Uterus (tissue), 4 donors: Measurements from ENCODE around the gene PIK3C3. TPM values are rescaled to one million over a fixed set of nuclear protein-coding genes. Genes with fewer than 3 reads are reported as not detected.
A peak's percentile ranks its signal among the peaks of the same experiment; 100 is the strongest.

Experiments used
- DNase-seq, 2 donors: peaks; one replicate each; pipeline ENCODE4 v3.0.0-alpha.2; 2019 to 2020
- H3K27ac ChIP-seq, 2 donors: fragments of 200-600 bp; sonication (generic); 1 replicate in 1 of 2; 2 replicates in 1 of 2; pipeline ENCODE4 v1.5.1; 2016 to 2018
- H3K27me3 ChIP-seq, 2 donors: fragments of 200-600 bp; sonication (generic); one replicate each; pipeline ENCODE4 v1.5.1; 2018 to 2019; ENCODE audit warnings: control low read depth in 1 of 2
- H3K36me3 ChIP-seq, 2 donors: fragments of 200-600 bp; sonication (generic); one replicate each; pipeline ENCODE4 v1.5.1; 2019; ENCODE audit warnings: control low read depth in 1 of 2
- H3K4me1 ChIP-seq, 2 donors: fragments of 200-600 bp; sonication (generic); one replicate each; pipeline ENCODE4 v1.5.1; 2018 to 2019; ENCODE audit warnings: control low read depth in 1 of 2
- H3K4me3 ChIP-seq, 2 donors: fragments of 200-600 bp; sonication (generic); 1 replicate in 1 of 2; 2 replicates in 1 of 2; pipeline ENCODE4 v1.5.1; 2018 to 2019; ENCODE audit warnings: mild to moderate bottlenecking in 1 of 2
- H3K9me3 ChIP-seq, 2 donors: fragments of 200-600 bp; sonication (generic); one replicate each; pipeline ENCODE4 v1.5.1; 2019; ENCODE audit warnings: control low read depth in 1 of 2
- POLR2A ChIP-seq, 2 donors: fragments of 450-650 bp; IDR thresholded peaks; one replicate each; pipeline ENCODE4 v1.6.1; 2016; ENCODE audit warnings: antibody characterized with exemption in 2 of 2, mild to moderate bottlenecking in 1 of 2, moderate library complexity in 1 of 2
- intact Hi-C: fragments of 100-400 bp; cut with DNase I; formaldehyde crosslinking; loops from one replicate; pipeline ENCODE4 v1.15.1; 2023; ENCODE audit warnings: low total_unique reads
- total RNA-seq, 4 donors: library from RNA; depleted of rRNA in 3 of 4; stranded (reverse); fragments of >200 nt in 3 of 4; gene quantifications; one replicate each; pipeline versions ENCODE4 v1.1.0 to v1.2.4, GENCODE V29; 2014 to 2023
- TF ChIP-seq, protein P1 (sequence below), 4 experiments: fragments of 200-600 bp in 2 of 4; fragments of 450-650 bp in 2 of 4; sonication (generic) in 2 of 4; IDR thresholded peaks; one replicate each; pipeline ENCODE4 v1.5.1; 2016 to 2019; ENCODE audit warnings: antibody characterized with exemption in 4 of 4, mild to moderate bottlenecking in 2 of 4, moderate library complexity in 1 of 4
- donor health status: DM: yes; HTN: yes; CAD: no.

The PIK3C3 gene
- total RNA-seq, 4 donors from 2014 or later = 57.6 to 114 (median 82.2) TPM

- no peaks in the 10 kb centered on the region for H3K36me3 ChIP-seq
- no peaks in the 10 kb centered on the region for H3K27me3 ChIP-seq
- no peak for TF ChIP-seq POLR2A (IDR thresholded peaks at IDR 0.05)
- TF ChIP-seq, protein P1, sequence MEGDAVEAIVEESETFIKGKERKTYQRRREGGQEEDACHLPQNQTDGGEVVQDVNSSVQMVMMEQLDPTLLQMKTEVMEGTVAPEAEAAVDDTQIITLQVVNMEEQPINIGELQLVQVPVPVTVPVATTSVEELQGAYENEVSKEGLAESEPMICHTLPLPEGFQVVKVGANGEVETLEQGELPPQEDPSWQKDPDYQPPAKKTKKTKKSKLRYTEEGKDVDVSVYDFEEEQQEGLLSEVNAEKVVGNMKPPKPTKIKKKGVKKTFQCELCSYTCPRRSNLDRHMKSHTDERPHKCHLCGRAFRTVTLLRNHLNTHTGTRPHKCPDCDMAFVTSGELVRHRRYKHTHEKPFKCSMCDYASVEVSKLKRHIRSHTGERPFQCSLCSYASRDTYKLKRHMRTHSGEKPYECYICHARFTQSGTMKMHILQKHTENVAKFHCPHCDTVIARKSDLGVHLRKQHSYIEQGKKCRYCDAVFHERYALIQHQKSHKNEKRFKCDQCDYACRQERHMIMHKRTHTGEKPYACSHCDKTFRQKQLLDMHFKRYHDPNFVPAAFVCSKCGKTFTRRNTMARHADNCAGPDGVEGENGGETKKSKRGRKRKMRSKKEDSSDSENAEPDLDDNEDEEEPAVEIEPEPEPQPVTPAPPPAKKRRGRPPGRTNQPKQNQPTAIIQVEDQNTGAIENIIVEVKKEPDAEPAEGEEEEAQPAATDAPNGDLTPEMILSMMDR (IDR thresholded peaks at IDR 0.05) = no peak
- H3K9me3 ChIP-seq = no peaks in the 10 kb centered on the region
- H3K4me3 ChIP-seq = no peak overlapping the region
- DNase-seq = no peak
- H3K27ac ChIP-seq = no peak overlapping the region
- no peaks in the 10 kb centered on the region for H3K4me1 ChIP-seq
- intact Hi-C loops = no loop called here
Measured at GRCh38 chr18:42025974-42026625, 71.1 kb downstream of the PIK3C3 start.

DNA sequence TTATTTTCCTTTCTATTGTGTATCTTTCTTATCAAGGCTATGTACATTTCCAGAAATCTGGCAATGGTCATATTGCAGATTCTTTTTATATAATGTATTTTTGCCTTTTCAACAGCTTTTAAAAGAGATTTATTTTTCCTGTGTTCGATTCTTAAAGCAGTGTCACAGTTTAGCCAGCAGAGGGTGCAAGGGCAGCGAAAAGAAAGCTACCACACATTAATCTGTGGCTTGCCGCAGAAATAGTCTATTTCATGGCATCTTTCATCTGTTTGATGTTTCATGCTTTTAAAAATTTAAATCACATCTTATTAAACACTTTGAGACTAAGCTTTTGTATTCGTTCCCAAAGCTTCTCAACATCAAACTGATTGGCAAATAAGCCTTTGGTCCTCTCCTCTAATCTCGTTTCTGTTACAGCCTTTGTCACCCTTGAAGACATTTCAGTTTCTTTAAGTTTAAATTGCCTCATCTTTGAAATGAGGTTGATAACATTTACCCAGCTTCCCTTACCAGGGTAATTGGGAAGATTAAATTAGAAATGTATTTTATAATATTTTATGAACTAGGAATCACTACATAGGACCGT, 73.3 kb downstream of the PIK3C3 start:
- H3K9me3 ChIP-seq = no peaks in the 10 kb centered on the region
- TF ChIP-seq, protein P1 (IDR thresholded peaks at IDR 0.05) = peak; percentile 19 to 47 (median 39)
- TF ChIP-seq POLR2A (IDR thresholded peaks at IDR 0.05) = no peak

DNA sequence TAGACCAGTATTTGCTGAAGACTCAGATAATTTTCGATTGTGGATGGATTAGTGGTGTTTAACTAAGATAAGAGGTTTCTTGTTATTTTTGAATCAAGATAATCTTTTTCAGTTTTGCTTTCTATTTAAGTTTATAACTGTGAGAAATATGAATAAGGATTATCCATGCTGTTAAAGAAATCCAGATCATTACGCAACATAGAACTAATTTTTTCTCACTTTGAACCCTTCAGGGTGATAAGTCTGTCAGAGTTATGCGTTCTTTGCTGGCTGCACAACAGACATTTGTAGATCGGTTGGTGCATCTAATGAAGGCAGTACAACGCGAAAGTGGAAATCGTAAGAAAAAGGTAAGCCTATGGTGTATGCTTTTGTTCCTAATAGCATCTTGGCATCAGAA, 74.1 kb downstream of the PIK3C3 start:
- Histone ChIP-seq H3K4me1 (no peaks in the 10 kb centered on the region), H3K4me3 (no peak overlapping the region), H3K27ac (no peak overlapping the region), H3K9me3 (no peaks in the 10 kb centered on the region), H3K27me3 (no peaks in the 10 kb centered on the region), H3K36me3 (no peaks in the 10 kb centered on the region)
- TF ChIP-seq, protein P1 (IDR thresholded peaks at IDR 0.05) = no peak
- no peak for TF ChIP-seq POLR2A (IDR thresholded peaks at IDR 0.05)
- intact Hi-C loops = no loop called here
- no peak for DNase-seq

More for the DNA sequence above, 73.3 kb downstream of the PIK3C3 start:
- DNase-seq = no peak
- Histone ChIP-seq H3K4me1 (no peaks in the 10 kb centered on the region), H3K27ac (no peak overlapping the region), H3K36me3 (no peaks in the 10 kb centered on the region), H3K27me3 (no peaks in the 10 kb centered on the region), H3K4me3 (no peak overlapping the region)
- intact Hi-C loops = no loop called here

- no peak overlapping the region for H3K4me3 ChIP-seq
- no peak for TF ChIP-seq POLR2A (IDR thresholded peaks at IDR 0.05)
- TF ChIP-seq, protein P1 (IDR thresholded peaks at IDR 0.05) = no peak
- no peaks in the 10 kb centered on the region for H3K36me3 ChIP-seq
- no peak overlapping the region for H3K27ac ChIP-seq
- H3K27me3 ChIP-seq = no peaks in the 10 kb centered on the region
- H3K4me1 ChIP-seq = no peaks in the 10 kb centered on the region
- intact Hi-C loops = no loop called here
- no peak for DNase-seq
- H3K9me3 ChIP-seq = no peaks in the 10 kb centered on the region
Measured at GRCh38 chr18:42030586-42031182, 75.7 kb downstream of the PIK3C3 start.

GRCh38 chr18:42032447-42032846, 77.4 kb downstream of the PIK3C3 start:
- TF ChIP-seq POLR2A (IDR thresholded peaks at IDR 0.05) = no peak
- TF ChIP-seq, protein P1 (IDR thresholded peaks at IDR 0.05) = no peak
- intact Hi-C loops = no loop called here
- H3K36me3 ChIP-seq = no peaks in the 10 kb centered on the region

More at GRCh38 chr18:42032447-42032846, 77.4 kb downstream of the PIK3C3 start:
- no peak overlapping the region for H3K4me3 ChIP-seq
- H3K27me3 ChIP-seq = no peaks in the 10 kb centered on the region
- DNase-seq = no peak
- no peaks in the 10 kb centered on the region for H3K9me3 ChIP-seq
- H3K27ac ChIP-seq = no peak overlapping the region
- H3K4me1 ChIP-seq = no peaks in the 10 kb centered on the region
